Measurements from ENCODE around the gene MRPL54. TPM values are rescaled to one million over a fixed set of nuclear protein-coding genes. Genes with fewer than 3 reads are reported as not detected.

Gene MRPL54
- total RNA-seq, 1 donor from 2014 or later: 43.5 TPM

GRCh38 chr19:3798137-3798536 lies 35.7 kb downstream of the MRPL54 start:
- Histone ChIP-seq H3K9me3 (ENCODE audit: insufficient read depth, low read depth, low read length) (peaks cover 4% of the 10 kb centered on the region), H3K79me2 (ENCODE audit: insufficient read depth, low read length) (no peaks in the 10 kb centered on the region), H3K4me2 (ENCODE audit: low read length) (no peak overlapping the region), H2AFZ (ENCODE audit: low read depth, low read length) (no peak overlapping the region), H3K27ac (ENCODE audit: low read depth, low read length) (no peak overlapping the region), H3K27me3 (ENCODE audit: insufficient read depth, low read length) (peaks cover 23% of the 10 kb centered on the region), H4K20me1 (ENCODE audit: insufficient read depth, low read length) (no peaks in the 10 kb centered on the region), H3K36me3 (ENCODE audit: insufficient read depth, low read length) (no peaks in the 10 kb centered on the region), H3K9ac (ENCODE audit: low read length) (no peak overlapping the region), H3K4me3 (ENCODE audit: insufficient read depth, low read depth, low read length) (no peak overlapping the region), H3K4me1 (ENCODE audit: insufficient read depth, low read length) (peaks cover 8% of the 10 kb centered on the region)
- DNase-seq (ENCODE audit: low read depth) (no peak), FAIRE-seq (no peak)
- peaks cover 29% of the 10 kb centered on the region for H3K27me3 Mint-ChIP-seq (ENCODE audit: low read depth, unreplicated experiment)
- no peak overlapping the region for H3K4me3 Mint-ChIP-seq (ENCODE audit: unreplicated experiment)
- H3K27ac Mint-ChIP-seq (ENCODE audit: unreplicated experiment): no peak overlapping the region
- H3K9me3 Mint-ChIP-seq (ENCODE audit: unreplicated experiment): peaks cover 3% of the 10 kb centered on the region
- TF ChIP-seq, protein P1, sequence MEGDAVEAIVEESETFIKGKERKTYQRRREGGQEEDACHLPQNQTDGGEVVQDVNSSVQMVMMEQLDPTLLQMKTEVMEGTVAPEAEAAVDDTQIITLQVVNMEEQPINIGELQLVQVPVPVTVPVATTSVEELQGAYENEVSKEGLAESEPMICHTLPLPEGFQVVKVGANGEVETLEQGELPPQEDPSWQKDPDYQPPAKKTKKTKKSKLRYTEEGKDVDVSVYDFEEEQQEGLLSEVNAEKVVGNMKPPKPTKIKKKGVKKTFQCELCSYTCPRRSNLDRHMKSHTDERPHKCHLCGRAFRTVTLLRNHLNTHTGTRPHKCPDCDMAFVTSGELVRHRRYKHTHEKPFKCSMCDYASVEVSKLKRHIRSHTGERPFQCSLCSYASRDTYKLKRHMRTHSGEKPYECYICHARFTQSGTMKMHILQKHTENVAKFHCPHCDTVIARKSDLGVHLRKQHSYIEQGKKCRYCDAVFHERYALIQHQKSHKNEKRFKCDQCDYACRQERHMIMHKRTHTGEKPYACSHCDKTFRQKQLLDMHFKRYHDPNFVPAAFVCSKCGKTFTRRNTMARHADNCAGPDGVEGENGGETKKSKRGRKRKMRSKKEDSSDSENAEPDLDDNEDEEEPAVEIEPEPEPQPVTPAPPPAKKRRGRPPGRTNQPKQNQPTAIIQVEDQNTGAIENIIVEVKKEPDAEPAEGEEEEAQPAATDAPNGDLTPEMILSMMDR (IDR thresholded peaks at IDR 0.05; ENCODE audit: insufficient read depth, low read depth, low read length): no peak
- no peak for TF ChIP-seq EZH2 (IDR thresholded peaks at IDR 0.05; ENCODE audit: insufficient read depth, low read length)
- no peaks in the 10 kb centered on the region for H3K36me3 Mint-ChIP-seq (ENCODE audit: low read depth, unreplicated experiment)
- H3K4me1 Mint-ChIP-seq (ENCODE audit: low read depth, unreplicated experiment): no peaks in the 10 kb centered on the region

DNA sequence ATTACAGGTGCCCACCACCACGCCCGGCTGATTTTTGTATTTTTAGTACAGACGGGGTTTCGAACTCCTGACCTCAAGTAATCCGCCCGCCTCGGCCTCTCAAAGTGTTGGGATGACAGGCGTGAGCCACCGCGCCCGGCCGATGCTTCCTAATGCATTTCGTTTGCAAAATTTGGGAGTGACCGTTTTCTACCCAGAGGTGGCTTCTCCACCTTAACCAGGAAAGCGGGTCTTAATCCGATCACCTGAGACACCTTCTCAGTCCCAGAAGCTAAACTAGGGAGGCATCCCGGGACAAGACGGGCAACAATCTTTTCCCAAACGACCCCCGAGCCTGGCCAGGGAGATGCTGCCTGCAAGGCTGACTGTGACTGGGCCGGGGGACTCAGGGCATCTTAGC lies 38.5 kb downstream of the MRPL54 start:
- peaks cover 8% of the 10 kb centered on the region for H3K4me1 ChIP-seq (ENCODE audit: insufficient read depth, low read length)
- no peaks in the 10 kb centered on the region for H3K36me3 Mint-ChIP-seq (ENCODE audit: low read depth, unreplicated experiment)

More for the DNA sequence above, 38.5 kb downstream of the MRPL54 start:
- Mint-ChIP-seq H3K27me3 (ENCODE audit: low read depth, unreplicated experiment) (peaks cover 38% of the 10 kb centered on the region), H3K27ac (ENCODE audit: unreplicated experiment) (no peak overlapping the region), H3K4me3 (ENCODE audit: unreplicated experiment) (no peak overlapping the region), H3K9me3 (ENCODE audit: unreplicated experiment) (no peaks in the 10 kb centered on the region), H3K4me1 (ENCODE audit: low read depth, unreplicated experiment) (no peaks in the 10 kb centered on the region)
- TF ChIP-seq, protein P1 (IDR thresholded peaks at IDR 0.05; ENCODE audit: insufficient read depth, low read depth, low read length): no peak
- TF ChIP-seq EZH2 (IDR thresholded peaks at IDR 0.05; ENCODE audit: insufficient read depth, low read length): no peak
- no peaks in the 10 kb centered on the region for H4K20me1 ChIP-seq (ENCODE audit: insufficient read depth, low read length)
- no peak overlapping the region for H3K4me3 ChIP-seq (ENCODE audit: insufficient read depth, low read depth, low read length)
- H3K79me2 ChIP-seq (ENCODE audit: insufficient read depth, low read length): no peaks in the 10 kb centered on the region
- H3K36me3 ChIP-seq (ENCODE audit: insufficient read depth, low read length): no peaks in the 10 kb centered on the region
- H3K9me3 ChIP-seq (ENCODE audit: insufficient read depth, low read depth, low read length): peaks cover 4% of the 10 kb centered on the region
- FAIRE-seq (no peak), DNase-seq (ENCODE audit: low read depth) (no peak)
- peaks cover 25% of the 10 kb centered on the region for H3K27me3 ChIP-seq (ENCODE audit: insufficient read depth, low read length)
- no peak overlapping the region for H3K27ac ChIP-seq (ENCODE audit: low read depth, low read length)
- peak overlapping the region; percentile 40 for H2AFZ ChIP-seq (ENCODE audit: low read depth, low read length)
- peak overlapping the region; percentile 76 for H3K4me2 ChIP-seq (ENCODE audit: low read length)
- H3K9ac ChIP-seq (ENCODE audit: low read length): no peak overlapping the region
